Activated naive CD8-positive, alpha-beta T cell treated with anti-CD3 and anti-CD28 coated beads for 36 hours (primary cell): ENCODE results near the gene CRACR2B. TPM values are rescaled to one million over a fixed set of nuclear protein-coding genes. Genes with fewer than 3 reads are reported as not detected.

ENCODE experiments used
- DNase-seq: peaks from one replicate; pipeline ENCODE4 v3.0.0; 2021
- H3K27ac Mint-ChIP-seq: one replicate; pipeline ENCODE4 v1.8.0; 2022; ENCODE audit warnings: mild to moderate bottlenecking, moderate library complexity, mixed read lengths
- H3K27me3 Mint-ChIP-seq: one replicate; pipeline ENCODE4 v1.8.0; 2022; ENCODE audit warnings: mild to moderate bottlenecking, mixed read lengths
- H3K36me3 Mint-ChIP-seq: one replicate; pipeline ENCODE4 v1.8.0; 2021; ENCODE audit warnings: mild to moderate bottlenecking, mixed read lengths
- H3K4me1 Mint-ChIP-seq: one replicate; pipeline ENCODE4 v1.8.0; 2021; ENCODE audit warnings: mixed read lengths
- H3K4me3 Mint-ChIP-seq: one replicate; pipeline ENCODE4 v1.8.0; 2022; ENCODE audit warnings: mild to moderate bottlenecking, moderate library complexity, mixed read lengths
- H3K9me3 Mint-ChIP-seq: one replicate; pipeline ENCODE4 v1.8.0; 2022; ENCODE audit warnings: mixed read lengths
- total RNA-seq, 2 experiments: library from RNA; stranded (reverse); gene quantifications; one replicate each; pipeline ENCODE4 v1.2.3, GENCODE V29; 2021

The CRACR2B gene
- total RNA-seq, 2 experiments from 2014 or later = 0.76 to 1.1 TPM

GRCh38 chr11:813456-814096, 14.1 kb upstream of the CRACR2B start:
- Mint-ChIP-seq H3K4me1 (peaks cover 27% of the 10 kb centered on the region), H3K27ac (peak overlapping the region; percentile 71), H3K4me3 (peak overlapping the region; percentile 1), H3K9me3 (no peaks in the 10 kb centered on the region), H3K27me3 (peaks cover 7% of the 10 kb centered on the region), H3K36me3 (peaks cover 36% of the 10 kb centered on the region)
- no peak for DNase-seq

- Mint-ChIP-seq H3K4me1 (peaks cover 32% of the 10 kb centered on the region), H3K27me3 (peaks cover under 1% of the 10 kb centered on the region), H3K27ac (no peak overlapping the region), H3K36me3 (peaks cover 26% of the 10 kb centered on the region), H3K9me3 (no peaks in the 10 kb centered on the region), H3K4me3 (peak overlapping the region; percentile 22)
- DNase-seq = no peak
These were observed 11.9 kb upstream of the CRACR2B start for GRCh38 chr11:815675-816432.

- Mint-ChIP-seq H3K9me3 (no peaks in the 10 kb centered on the region), H3K4me1 (peaks cover 30% of the 10 kb centered on the region), H3K27ac (no peak overlapping the region), H3K27me3 (no peaks in the 10 kb centered on the region), H3K4me3 (peak overlapping the region; percentile 22), H3K36me3 (peaks cover 20% of the 10 kb centered on the region)
- DNase-seq = no peak
These were observed 11.3 kb upstream of the CRACR2B start for GRCh38 chr11:816433-816779.

GRCh38 chr11:818396-819128, 9.2 kb upstream of the CRACR2B start, which contains the start of gene PNPLA2:
Gene PNPLA2, plus strand, starts transcription at chr11:818914. Its CDS starts 805 bp downstream, at chr11:819719.
- H3K27me3 Mint-ChIP-seq = no peaks in the 10 kb centered on the region
- no peaks in the 10 kb centered on the region for H3K9me3 Mint-ChIP-seq
- peak within 1 kb of the TSS; percentile 77 for H3K4me3 Mint-ChIP-seq
- peak within 1 kb of the TSS; percentile 60 for H3K27ac Mint-ChIP-seq
- no peak for DNase-seq
- H3K4me1 Mint-ChIP-seq = peaks cover 20% of the 10 kb centered on the region
- H3K36me3 Mint-ChIP-seq = peaks cover 4% of the 10 kb centered on the region

- no peaks in the 10 kb centered on the region for H3K27me3 Mint-ChIP-seq
- peak overlapping the region; percentile 77 for H3K4me3 Mint-ChIP-seq
- H3K36me3 Mint-ChIP-seq = no peaks in the 10 kb centered on the region
- peak; percentile 94 for DNase-seq
- peaks cover 17% of the 10 kb centered on the region for H3K4me1 Mint-ChIP-seq
- H3K27ac Mint-ChIP-seq = peak overlapping the region; percentile 60
- H3K9me3 Mint-ChIP-seq = no peaks in the 10 kb centered on the region
These were observed 8.4 kb upstream of the CRACR2B start for GRCh38 chr11:819129-819931.

GRCh38 chr11:819943-820649, 7.6 kb upstream of the CRACR2B start:
- peak; percentile 94 for DNase-seq
- Mint-ChIP-seq H3K27me3 (no peaks in the 10 kb centered on the region), H3K4me1 (peaks cover 17% of the 10 kb centered on the region), H3K9me3 (no peaks in the 10 kb centered on the region), H3K36me3 (peaks cover 5% of the 10 kb centered on the region), H3K27ac (peak overlapping the region; percentile 48), H3K4me3 (peak overlapping the region; percentile 77)

- Mint-ChIP-seq H3K4me3 (peak overlapping the region; percentile 77), H3K36me3 (peaks cover 9% of the 10 kb centered on the region), H3K4me1 (peaks cover 17% of the 10 kb centered on the region), H3K27ac (peak overlapping the region; percentile 25), H3K27me3 (no peaks in the 10 kb centered on the region), H3K9me3 (no peaks in the 10 kb centered on the region)
- no peak for DNase-seq
These were observed 6.8 kb upstream of the CRACR2B start for GRCh38 chr11:820655-821511.

GRCh38 chr11:821512-822371, 6.0 kb upstream of the CRACR2B start:
- peaks cover 18% of the 10 kb centered on the region for H3K4me1 Mint-ChIP-seq

GRCh38 chr11:823441-824291, 4.1 kb upstream of the CRACR2B start:
- DNase-seq = no peak
- Mint-ChIP-seq H3K4me1 (peaks cover 22% of the 10 kb centered on the region), H3K36me3 (peaks cover 9% of the 10 kb centered on the region), H3K27me3 (peaks cover 16% of the 10 kb centered on the region), H3K9me3 (no peaks in the 10 kb centered on the region), H3K27ac (no peak overlapping the region), H3K4me3 (no peak overlapping the region)

More at GRCh38 chr11:821512-822371, 6.0 kb upstream of the CRACR2B start:
- H3K27ac Mint-ChIP-seq = no peak overlapping the region
- DNase-seq = no peak
- no peak overlapping the region for H3K4me3 Mint-ChIP-seq
- H3K9me3 Mint-ChIP-seq = no peaks in the 10 kb centered on the region
- H3K36me3 Mint-ChIP-seq = peaks cover 9% of the 10 kb centered on the region
- H3K27me3 Mint-ChIP-seq = peaks cover 3% of the 10 kb centered on the region

- H3K4me3 Mint-ChIP-seq = no peak overlapping the region
- H3K27ac Mint-ChIP-seq = no peak overlapping the region
- H3K4me1 Mint-ChIP-seq = peaks cover 27% of the 10 kb centered on the region
- H3K27me3 Mint-ChIP-seq = peaks cover 23% of the 10 kb centered on the region
- no peak for DNase-seq
- no peaks in the 10 kb centered on the region for H3K9me3 Mint-ChIP-seq
- H3K36me3 Mint-ChIP-seq = peaks cover 9% of the 10 kb centered on the region
These were observed 3.3 kb upstream of the CRACR2B start for GRCh38 chr11:824292-824880.

GRCh38 chr11:824942-825341, 2.8 kb upstream of the CRACR2B start:
- Mint-ChIP-seq H3K4me3 (no peak overlapping the region), H3K36me3 (peaks cover 9% of the 10 kb centered on the region), H3K27ac (no peak overlapping the region), H3K9me3 (no peaks in the 10 kb centered on the region), H3K4me1 (peaks cover 28% of the 10 kb centered on the region), H3K27me3 (peaks cover 29% of the 10 kb centered on the region)
- no peak for DNase-seq
